Upper lobe of right lung (tissue), 1 donor: Measurements from ENCODE around the gene HNRNPA0. TPM values are rescaled to one million over a fixed set of nuclear protein-coding genes. Genes with fewer than 3 reads are reported as not detected.

Experiments
- ATAC-seq: fragments of 200-7000 bp; cut with Tn5 transposase; one replicate; pipeline ENCODE4 v1.9.1; 2020; ENCODE audit warnings: mild to moderate bottlenecking, moderate library complexity
- DNase-seq: peaks from one replicate; pipeline ENCODE4 v3.0.0-alpha.2; 2020
- H3K27ac ChIP-seq: fragments of 200-600 bp; one replicate; pipeline ENCODE4 v1.8.0; 2022
- H3K27me3 ChIP-seq: fragments of 200-600 bp; one replicate; pipeline ENCODE4 v1.8.0; 2022; ENCODE audit warnings: mild to moderate bottlenecking
- H3K36me3 ChIP-seq: fragments of 200-600 bp; one replicate; pipeline ENCODE4 v1.8.0; 2022
- H3K4me1 ChIP-seq: fragments of 200-600 bp; one replicate; pipeline ENCODE4 v1.8.0; 2022
- H3K4me3 ChIP-seq: fragments of 200-600 bp; one replicate; pipeline ENCODE4 v1.8.0; 2022; ENCODE audit warnings: mild to moderate bottlenecking
- H3K9me3 ChIP-seq: fragments of 200-600 bp; one replicate; pipeline ENCODE4 v1.8.0; 2022
- intact Hi-C: fragments of 100-400 bp; cut with DNase I; formaldehyde crosslinking; loops from one replicate; pipeline ENCODE4 v1.11.0; 2022
- total RNA-seq: library from RNA; stranded (reverse); fragmentation: NEBNext Ultra II Directional; extraction: Animal tissue kit (Norgen Biotek cat#: 25700); gene quantifications from one replicate; pipeline ENCODE4 v1.2.1, GENCODE V29; 2021
- TF ChIP-seq, protein P1 (sequence below): fragments of 200-600 bp; IDR thresholded peaks from one replicate; pipeline ENCODE4 v1.8.0; 2022; ENCODE audit warnings: antibody characterized with exemption
- donor health status: DM: no; HTN: yes; CAD: no; lungs with severe emphysema.

The HNRNPA0 gene
- total RNA-seq, 1 donor from 2014 or later: 22.8 TPM

DNA sequence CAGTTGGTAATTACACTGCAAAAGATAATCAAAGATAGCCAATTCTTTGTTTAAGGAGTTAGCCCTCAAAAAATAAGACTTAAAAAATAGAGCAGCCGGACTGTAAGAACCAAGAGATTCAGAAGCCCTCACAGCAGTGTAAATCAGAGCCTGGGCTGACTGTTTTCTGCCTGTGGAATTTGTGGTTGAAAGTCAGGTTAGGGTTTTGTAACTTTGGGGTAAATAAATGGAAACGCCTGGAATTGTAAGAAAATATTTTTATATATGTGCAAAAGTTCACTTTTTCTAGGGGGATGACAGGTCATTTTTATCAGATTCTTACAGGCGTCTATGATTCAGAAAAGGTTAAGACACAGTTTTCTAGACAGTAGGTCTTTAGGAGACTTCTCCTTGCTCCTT lies 53.9 kb downstream of the HNRNPA0 start:
- Histone ChIP-seq H3K36me3 (no peaks in the 10 kb centered on the region), H3K4me1 (peaks cover 12% of the 10 kb centered on the region), H3K9me3 (no peaks in the 10 kb centered on the region), H3K27me3 (no peaks in the 10 kb centered on the region), H3K27ac (no peak overlapping the region), H3K4me3 (no peak overlapping the region)
- intact Hi-C loops: no loop called here
- ATAC-seq: no peak
- DNase-seq: no peak
- TF ChIP-seq, protein P1, sequence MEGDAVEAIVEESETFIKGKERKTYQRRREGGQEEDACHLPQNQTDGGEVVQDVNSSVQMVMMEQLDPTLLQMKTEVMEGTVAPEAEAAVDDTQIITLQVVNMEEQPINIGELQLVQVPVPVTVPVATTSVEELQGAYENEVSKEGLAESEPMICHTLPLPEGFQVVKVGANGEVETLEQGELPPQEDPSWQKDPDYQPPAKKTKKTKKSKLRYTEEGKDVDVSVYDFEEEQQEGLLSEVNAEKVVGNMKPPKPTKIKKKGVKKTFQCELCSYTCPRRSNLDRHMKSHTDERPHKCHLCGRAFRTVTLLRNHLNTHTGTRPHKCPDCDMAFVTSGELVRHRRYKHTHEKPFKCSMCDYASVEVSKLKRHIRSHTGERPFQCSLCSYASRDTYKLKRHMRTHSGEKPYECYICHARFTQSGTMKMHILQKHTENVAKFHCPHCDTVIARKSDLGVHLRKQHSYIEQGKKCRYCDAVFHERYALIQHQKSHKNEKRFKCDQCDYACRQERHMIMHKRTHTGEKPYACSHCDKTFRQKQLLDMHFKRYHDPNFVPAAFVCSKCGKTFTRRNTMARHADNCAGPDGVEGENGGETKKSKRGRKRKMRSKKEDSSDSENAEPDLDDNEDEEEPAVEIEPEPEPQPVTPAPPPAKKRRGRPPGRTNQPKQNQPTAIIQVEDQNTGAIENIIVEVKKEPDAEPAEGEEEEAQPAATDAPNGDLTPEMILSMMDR: no peak

GRCh38 chr5:137699336-137700281 lies 54.6 kb downstream of the HNRNPA0 start:
- no peaks in the 10 kb centered on the region for H3K36me3 ChIP-seq
- no peaks in the 10 kb centered on the region for H3K27me3 ChIP-seq
- intact Hi-C loops: no loop called here
- no peak overlapping the region for H3K4me3 ChIP-seq
- H3K9me3 ChIP-seq: no peaks in the 10 kb centered on the region
- peaks cover 12% of the 10 kb centered on the region for H3K4me1 ChIP-seq
- TF ChIP-seq, protein P1: no peak
- no peak for DNase-seq
- no peak overlapping the region for H3K27ac ChIP-seq
- ATAC-seq: no peak

DNA sequence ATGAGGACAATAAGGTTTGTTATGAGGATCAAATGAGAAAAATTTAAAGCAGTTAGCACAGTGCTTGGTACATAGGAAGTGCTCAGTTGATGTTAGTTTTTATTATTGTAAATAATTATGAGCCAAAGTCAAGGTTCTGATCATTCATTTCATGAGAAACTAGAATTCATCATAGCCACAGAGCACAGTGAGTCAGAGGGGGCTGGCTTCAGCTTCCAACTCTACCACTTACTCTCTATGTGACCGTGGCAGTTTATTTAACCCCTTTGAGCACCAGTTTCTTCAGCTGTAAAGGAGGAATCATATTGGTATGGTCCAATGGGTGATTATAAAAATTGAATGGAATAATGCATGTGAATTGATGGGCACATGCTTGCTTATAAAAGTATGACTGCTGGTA lies 57.7 kb downstream of the HNRNPA0 start:
- Histone ChIP-seq H3K27me3 (no peaks in the 10 kb centered on the region), H3K27ac (peak overlapping the region; percentile 21), H3K9me3 (no peaks in the 10 kb centered on the region), H3K4me3 (no peak overlapping the region), H3K4me1 (peaks cover 12% of the 10 kb centered on the region), H3K36me3 (no peaks in the 10 kb centered on the region)
- TF ChIP-seq, protein P1: no peak
- intact Hi-C loops: no loop called here
- DNase-seq (no peak), ATAC-seq (no peak)

GRCh38 chr5:137695651-137696428 lies 58.3 kb downstream of the HNRNPA0 start:
- Histone ChIP-seq H3K36me3 (no peaks in the 10 kb centered on the region), H3K27me3 (no peaks in the 10 kb centered on the region), H3K4me1 (peaks cover 12% of the 10 kb centered on the region), H3K9me3 (no peaks in the 10 kb centered on the region), H3K4me3 (no peak overlapping the region), H3K27ac (peak overlapping the region; percentile 40)
- intact Hi-C loops: no loop called here
- TF ChIP-seq, protein P1: peak; percentile 32
- DNase-seq: no peak
- ATAC-seq: peak; percentile 34

Other genes with a start within 250 kb of the HNRNPA0 start
- gene KLHL3, start 18.3 kb downstream of the HNRNPA0 start, total RNA-seq: 6.8 TPM
- not detected for gene MYOT, start 113.5 kb upstream of the HNRNPA0 start, total RNA-seq
- not detected for gene PKD2L2, start 135.1 kb upstream of the HNRNPA0 start, total RNA-seq